NCI-H1048 (cell line): ENCODE results near the gene MYCBP2.

Source experiments
- DNase-seq: peaks from one replicate; lab custom pipeline; 2025; lab: John Stamatoyannopoulos, UW

MYCBP2 gene

DNA sequence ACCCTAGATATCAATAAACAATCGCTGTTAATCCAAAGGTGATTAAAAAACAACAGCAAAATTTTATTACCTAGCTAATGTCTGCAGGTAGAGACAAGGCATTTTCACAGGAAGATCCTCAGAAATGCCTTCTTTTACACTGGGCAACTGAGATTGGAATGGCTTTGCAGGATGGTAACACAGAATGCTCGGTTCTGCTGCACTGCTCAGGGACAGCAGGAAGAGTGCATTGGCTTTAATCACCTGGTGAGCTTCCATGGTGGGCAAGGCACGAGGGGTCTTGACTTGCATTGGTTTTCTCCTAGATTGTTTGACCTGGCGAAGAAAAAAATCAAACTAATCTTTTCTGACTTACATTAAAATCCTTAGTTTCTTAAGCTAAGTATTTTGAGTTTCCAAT is 231.6 kb downstream of the MYCBP2 start:
- no peak for DNase-seq

DNA sequence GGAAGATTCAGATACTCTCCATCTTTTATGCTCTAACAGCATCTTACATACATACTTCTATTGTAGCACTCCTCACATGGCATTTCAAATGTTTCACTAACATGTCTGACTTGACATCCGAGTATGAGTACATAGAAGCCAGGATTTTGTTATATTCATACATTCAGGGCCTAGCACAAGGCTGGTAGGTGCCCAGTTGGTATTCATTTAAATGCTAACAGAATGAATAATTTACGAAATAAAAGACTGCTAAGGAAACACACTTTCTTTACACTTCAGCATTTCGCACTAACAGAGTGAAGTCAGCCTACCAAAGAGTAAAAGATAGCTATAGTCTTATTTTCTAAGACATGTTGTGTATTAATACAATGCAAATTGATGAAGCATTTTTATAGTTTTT is 232.1 kb downstream of the MYCBP2 start:
- no peak for DNase-seq

DNA sequence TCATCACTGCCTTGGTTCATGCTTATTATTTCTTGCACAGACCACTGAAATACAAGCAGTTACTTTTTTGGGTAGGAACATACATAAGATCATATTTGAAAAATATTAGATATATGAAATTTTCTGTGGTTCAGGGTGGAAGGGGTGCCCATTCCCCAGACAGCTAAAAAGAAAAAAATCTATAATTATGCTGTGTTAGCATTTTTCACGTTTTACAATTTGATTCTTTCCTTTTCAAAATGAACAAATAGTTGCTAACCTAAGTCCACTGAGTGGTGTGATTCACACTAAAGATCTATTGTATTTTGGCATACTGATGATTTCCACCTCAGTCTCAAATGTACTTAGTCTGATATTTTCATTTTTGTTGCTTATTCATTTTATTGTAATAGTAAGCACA is 233.2 kb downstream of the MYCBP2 start:
- DNase-seq: no peak

DNA sequence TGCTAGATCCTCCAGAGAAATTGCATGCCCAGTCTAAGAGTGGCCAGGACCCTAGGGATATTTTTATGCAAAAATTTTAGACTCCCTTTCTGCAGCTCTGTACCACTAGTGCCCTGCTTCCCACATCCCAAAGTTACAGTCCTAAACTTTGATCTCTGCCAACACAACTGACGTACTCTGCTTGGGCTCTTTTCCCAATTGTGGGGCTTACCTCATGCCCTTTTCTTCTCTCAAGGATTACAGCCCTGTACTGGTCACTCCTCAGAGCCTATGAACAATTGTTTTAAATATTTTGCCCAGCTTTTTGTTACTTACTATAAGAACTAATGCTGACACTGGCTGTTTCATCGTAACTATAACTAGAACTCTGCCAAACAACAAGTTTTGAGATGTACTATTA is 242.1 kb downstream of the MYCBP2 start:
- no peak for DNase-seq

DNA sequence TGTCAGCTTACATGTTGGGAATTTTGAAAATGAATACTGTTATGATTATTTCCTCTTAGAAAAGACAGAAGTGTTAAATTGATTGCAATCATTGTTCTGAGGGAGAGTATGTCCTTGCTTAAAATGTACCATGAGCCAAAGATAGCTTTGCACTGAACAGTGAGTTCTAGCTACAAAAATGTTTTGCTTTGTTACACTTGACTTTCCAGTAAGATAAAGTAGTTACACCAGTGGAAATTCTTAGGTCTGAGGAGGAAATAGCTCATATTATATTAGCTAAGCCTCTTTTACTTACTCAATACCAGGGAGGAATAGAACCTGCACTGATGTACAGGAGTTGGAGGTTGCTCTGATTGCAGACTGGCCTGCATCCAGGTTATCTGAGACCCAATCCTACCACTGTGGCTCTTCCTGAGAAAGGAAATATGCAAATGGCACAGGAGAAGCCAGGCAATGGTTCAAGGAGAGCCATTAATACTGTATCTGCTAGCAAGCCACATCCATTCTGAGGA is 246.9 kb downstream of the MYCBP2 start:
- no peak for DNase-seq

DNA sequence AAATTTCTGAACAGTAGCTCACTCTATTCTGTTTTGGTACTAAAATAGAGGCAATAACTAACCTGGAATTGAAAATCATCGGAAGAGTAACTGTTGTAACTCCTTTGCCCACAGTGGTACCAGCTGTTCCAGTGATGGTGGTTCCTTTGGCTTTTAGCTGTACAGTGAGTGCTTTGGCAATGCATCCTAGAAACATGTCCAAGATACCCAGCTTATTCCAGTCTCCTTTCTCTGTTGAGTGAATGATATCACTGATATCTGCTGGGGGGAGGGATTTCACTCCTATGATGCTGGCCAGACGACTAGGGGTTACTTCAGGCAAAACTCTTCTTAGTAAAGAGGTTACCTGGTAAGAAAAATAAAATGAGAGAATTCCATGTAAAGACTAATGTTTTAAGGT is 259.4 kb downstream of the MYCBP2 start:
- no peak for DNase-seq

DNA sequence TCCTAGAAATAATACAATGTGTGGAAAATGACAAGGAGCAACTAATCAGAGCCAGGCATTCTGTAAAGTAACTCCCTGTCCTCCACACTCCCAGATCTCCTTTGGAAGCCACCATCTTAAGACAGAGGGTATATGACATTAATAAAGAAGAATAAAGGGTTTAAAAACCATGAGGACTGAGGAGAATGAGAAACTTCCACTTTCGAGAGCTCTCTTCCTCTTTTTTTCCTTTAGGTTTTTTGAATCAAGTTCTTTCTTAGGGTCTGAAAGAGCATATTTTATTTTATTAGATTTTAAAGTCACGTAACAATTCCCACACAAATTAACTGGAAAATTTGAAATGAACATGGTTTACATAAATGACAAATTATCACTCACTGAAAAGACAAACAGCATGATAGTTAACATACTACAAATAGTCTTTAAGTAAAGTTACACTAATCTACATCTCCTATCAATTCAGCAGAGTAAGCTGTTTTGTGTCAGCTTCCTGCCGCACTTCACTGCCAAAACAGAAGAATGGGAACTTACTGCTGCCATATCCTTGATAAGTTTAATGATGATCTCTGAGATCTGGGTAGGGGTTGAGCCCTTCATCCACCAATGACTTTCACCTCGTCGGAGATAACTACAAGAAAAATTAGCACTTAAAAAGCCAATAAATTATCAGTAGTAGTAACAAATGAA is 261.3 kb downstream of the MYCBP2 start:
- no peak for DNase-seq

DNA sequence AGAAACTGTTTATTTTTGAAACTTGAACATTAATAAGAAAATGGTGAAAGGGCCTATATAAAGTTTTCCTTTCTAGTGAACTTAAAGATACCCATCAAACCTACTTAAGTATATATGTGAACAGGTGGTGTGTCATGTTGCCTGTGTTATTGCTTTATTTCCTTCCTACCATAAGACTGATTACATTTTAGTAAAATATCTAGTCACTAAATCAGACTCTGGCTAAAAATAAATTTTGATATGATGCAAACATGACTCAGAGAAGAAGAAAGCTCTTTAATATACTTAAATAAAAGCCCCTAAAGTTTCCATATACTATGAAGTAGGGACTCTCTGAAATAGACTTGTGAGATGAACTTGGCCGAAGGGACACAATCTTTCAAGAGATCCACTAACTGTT is 264.8 kb downstream of the MYCBP2 start:
- DNase-seq: no peak

DNA sequence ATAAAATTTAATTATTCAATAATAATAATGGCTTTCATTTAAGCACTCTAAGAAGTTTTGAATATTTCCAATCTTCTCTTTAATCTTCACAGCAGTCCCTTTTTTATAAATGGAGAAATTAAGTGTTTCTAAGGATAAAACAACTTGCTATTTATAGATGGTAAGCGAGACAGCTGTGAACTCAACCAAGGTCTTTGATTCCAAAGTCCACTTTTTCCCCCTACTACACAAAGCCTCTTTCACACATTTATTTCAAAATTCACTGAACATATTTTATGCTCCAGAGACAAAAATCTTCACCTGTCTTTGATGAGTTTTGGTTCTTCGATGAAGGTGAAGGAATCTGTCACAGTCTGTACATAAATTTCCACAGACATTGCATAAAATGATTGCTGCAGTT is 265.5 kb downstream of the MYCBP2 start:
- no peak for DNase-seq

DNA sequence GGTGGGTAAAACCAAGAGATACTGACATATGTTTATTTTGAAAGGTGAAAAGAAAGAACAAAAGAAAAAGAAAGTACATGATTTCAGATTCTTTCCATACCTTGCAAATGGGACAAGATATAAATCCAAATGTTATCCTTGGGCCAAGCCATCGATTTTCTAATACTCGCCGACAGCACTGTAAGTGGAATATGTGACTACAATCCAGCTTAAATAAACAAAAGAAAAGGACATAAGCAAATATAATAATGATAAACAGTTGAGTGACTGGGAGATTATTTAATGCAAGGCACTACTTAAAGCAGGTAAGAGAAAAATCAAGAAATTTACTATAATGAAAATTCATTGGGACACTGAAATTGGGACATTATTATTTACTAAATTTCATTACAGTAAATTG is 270.0 kb downstream of the MYCBP2 start:
- DNase-seq: no peak

DNA sequence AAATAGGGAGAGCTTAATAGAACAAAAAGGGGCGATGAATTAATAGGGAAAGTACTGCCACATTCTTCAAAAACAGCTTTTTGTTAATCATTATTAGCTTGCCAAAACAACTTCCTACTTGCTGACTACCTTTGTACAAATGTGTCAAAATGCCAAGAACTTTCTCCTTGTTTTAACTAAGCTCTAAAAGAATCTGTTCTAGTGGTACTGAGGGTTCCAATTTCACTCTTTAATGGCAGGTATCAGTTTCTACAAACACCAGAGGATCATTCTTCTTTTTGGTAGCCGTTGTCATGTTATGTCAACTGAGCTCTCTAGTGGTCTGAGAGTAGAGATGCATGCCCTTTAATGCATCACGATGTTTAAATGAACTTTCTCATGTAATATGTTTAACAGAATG is 270.5 kb downstream of the MYCBP2 start:
- DNase-seq: no peak

DNA sequence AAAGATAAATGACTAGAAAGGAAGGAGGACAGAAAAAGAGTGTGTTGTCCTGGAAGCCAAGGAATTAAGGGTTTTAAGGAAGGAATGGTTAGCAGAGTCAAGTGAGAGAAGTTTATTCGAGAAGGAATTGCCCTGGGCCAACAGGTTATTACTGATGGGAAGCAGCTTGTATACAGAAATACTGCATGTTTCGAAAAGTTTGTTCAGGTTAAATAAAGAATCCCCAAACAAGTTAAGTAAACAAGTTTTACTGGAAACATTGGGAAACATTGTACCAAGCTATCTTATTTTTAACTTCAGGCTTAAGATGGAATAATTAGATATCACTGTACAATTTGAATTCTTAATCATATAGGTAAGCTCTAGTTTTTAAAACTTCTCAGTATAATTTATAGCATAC is 271.7 kb downstream of the MYCBP2 start:
- DNase-seq: no peak

DNA sequence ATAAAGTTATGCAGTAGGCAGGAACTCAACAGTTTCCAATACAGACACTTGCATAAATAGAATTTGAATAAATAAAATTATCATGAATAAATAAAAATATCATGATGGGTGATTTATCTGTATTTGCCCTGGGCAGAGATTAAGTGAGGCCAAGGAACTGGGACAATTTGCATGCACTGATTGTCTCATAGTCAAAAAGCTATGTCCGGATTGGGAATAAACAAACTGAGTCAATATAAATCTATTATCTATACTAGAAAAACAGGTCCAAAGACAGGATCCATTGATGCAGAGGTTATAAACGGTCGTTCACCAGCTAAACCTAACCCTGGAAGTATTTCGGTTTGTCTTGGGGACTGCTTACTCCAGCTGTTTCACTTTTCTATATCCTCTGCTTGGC is 273.7 kb downstream of the MYCBP2 start:
- DNase-seq: peak; percentile 12

DNA sequence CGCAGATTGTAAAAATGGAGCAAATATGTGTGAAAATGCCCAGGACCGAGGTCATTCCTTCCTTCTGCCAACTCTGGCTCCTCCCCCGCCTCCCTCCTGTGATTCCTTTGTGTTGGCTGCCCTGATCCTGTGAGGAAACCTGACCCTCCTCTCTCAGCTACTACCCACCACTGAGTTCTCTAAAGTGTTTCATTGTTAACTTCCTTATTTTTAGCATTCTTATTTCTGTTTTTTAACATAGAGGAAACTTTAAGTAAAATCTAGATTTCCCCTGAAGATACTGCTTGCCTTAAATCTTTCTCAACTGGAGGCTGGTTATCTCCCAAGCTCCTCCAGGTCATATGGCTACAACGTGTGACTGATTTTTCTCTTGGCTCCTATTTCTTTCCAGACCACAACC is 278.2 kb downstream of the MYCBP2 start:
- DNase-seq: no peak

DNA sequence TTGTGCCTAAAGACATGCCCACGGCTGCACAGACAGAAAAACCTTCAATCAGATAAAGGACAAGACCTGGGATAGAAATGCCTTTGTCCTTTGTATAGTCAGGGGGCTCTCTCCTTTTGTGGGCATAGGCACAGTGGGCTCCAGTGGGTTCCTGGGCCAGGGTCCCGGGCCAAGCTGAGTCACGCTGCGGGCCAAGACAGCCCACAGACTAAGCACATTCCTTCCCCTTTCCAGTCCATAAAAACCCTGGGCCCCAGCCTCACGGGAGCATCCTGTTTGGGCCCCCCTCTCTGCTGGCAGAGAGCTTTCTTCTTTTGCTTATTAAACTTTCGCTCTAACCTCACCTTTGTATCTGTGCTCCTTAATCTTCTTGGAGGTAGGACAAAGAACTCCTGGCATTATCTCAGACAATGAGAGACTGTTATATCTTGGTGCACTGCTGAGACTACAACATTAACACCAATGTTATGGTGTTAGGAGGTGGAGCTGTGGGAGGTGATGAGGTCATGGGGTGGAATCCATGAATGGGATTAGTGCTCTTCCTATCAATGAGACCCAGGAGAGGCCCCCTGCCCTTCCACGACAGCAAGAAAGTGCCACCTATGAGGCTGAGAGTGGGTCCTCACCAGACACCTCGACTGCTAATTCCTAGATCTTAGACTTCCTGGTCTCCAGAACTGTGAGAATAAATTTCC is 279.1 kb downstream of the MYCBP2 start:
- no peak for DNase-seq

DNA sequence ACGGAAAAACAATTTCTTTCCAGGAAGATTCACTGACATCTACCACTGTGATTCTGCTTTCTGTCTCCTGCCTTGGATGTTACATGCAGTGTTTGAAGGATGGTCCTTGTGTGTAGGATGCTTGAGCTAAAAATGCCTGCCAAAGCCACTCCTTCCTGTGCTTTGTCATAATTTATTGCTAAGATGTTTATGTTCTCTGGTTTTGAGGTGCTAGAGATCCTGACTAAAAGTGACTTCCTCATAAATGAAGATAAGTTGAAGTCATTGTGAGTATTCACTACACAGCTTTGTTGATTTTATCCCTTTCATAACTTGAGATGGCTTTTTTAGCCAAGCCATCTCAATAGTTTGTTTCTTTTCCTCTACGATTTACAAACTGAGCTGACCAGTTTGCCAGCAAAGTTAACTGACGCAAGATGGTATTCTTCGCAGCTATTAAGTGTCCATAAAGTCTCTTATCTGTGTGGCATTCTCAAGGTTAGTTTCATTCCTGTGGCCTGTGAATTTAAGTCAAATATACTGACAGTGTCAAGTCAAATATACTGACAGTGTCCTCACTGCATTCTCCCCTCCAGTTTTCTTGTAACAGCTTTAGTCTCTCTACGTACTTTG is 284.2 kb downstream of the MYCBP2 start:
- no peak for DNase-seq

DNA sequence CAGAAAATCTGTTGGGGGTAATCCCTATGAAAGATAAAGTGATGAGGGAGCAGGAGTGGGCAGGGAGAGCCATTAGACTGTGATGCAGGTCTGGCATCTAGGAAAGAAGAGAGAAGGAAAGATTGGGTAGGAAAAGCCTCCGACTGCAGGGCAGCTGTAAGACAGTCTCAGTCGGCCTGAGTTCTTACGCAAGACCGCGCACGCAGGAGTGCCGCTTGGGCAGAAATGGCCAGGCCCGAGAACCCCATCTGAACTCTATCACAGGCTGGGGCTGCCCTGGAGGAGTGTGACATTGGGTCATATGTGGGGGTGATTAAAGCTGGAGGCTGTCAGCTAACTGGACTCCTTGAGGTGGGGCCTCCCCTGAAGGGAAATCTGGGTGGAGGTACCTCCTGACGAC is 286.1 kb downstream of the MYCBP2 start:
- no peak for DNase-seq

DNA sequence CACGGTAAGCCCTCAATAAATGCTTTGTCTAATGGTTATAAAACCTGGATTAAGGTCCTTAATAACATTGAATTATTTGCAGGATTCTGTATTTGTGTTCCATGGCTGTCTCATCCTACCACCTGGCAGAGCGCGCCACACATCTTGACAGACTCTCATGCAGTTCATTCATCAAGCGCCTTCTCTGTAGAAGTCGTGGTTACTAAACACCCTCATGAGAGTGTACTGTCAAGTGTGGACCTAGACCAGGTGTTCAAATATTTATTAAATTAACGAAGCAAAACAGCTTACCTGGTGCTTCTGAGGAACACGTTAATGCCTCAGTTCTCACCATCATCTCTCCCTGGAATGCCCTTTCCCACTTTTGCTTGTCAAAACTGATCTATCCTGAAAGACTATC is 286.8 kb downstream of the MYCBP2 start:
- no peak for DNase-seq

DNA sequence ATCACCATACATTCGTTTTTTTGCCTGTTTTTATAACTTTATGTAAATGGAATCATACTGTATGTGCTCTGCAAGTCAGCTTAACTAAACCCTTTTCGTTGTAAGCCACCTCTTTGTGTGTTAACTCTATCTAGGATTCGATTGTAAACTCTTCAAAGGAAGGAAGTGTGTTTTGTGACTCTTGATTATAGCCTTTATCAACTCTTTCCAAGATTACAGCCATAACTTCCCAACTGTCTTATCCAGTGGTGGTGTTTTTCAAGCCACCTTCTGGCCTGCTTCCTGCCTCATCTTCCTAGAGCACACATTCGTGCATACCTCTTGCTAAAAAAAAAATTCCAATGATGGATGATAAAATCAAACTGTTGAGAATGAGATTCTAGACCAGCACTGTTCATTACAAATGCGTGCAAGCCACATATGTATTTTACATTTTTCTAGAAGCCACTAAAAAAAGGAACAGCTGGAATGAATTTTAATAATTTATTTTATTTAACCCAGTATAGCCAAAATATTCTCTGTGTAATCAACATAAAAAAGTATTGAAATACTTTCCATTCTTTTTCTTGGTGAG is 287.9 kb downstream of the MYCBP2 start:
- no peak for DNase-seq

DNA sequence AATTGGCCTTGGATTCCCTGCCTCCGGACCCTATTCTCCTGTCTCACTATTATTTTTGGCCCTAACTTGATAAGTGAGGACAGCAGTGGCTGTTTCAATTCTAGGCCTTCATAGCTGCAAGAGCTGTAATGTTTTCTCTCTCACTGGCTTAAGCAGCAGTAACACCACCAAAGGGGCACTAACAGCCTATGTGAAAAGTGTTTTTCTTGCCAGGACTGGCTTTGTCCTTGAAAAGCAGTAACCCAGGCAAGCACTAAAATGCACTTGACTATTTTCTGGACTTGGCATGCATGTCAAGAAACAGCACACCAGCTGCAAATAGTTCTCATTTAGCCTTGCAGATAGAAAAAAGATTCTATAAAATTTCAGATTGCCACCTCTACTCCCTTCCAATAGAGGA is 290.6 kb downstream of the MYCBP2 start:
- no peak for DNase-seq

DNA sequence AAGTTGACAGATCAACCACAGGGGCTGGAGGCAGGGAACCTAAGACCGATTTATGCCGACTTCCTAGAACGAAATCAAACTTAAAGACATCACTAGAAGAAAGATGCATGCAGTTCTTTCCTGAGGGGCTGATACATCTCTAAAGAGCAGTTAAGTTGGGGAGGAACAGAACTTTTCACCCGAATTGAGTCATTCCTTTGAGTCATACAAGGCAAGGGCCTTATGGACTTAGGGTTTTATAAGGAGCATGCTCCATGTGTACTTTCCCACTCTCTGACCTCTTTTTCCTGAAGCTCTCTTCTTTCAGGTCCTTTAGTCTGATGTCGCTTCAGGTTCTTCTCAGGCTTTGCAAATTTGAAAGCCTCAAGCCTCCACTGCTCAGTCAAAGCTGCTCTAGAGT is 292.0 kb downstream of the MYCBP2 start:
- DNase-seq: no peak

DNA sequence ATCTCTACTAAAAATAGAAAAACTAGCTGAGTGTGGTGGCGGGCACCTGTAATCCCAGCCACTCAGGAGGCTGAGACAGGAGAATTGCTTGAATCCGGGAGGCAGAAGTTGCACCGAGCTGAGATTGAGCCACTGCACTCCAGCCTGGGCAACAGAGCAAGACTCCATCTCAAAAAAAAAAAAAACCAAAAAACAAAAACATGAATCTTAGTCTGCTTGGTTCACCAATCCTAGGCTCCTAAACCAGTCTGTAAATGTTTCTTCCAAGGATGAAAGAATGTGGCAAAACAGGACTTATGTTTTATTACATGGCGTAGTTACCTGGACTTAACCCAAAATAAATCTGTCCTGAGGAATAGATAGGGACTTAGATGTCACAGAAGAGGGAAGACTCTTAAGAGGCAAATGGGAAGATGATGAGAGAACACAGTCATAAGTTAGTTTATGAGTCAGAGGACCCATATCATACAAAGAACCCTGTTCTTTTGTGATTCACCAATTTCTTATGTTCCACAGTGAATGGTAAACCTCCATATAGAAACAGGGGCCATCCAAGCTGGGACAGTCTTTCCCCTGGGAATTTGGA is 293.1 kb downstream of the MYCBP2 start:
- no peak for DNase-seq
